ENCODE data around the gene CIPC.

Gene CIPC

GRCh38 chr14:77154421-77154820 is 56.4 kb downstream of the CIPC start:
- peaks cover 34% of the 10 kb centered on the region for H3K27me3 ChIP-seq (ENCODE audit: control insufficient read depth, insufficient read depth, low read length)
- no peak overlapping the region for H3K9ac ChIP-seq (ENCODE audit: low read length)
- H3K36me3 ChIP-seq (ENCODE audit: control insufficient read depth, insufficient read depth, low read length) = no peaks in the 10 kb centered on the region
- H3K4me3 ChIP-seq (ENCODE audit: low read length) = no peak overlapping the region
- H3K9me3 ChIP-seq (ENCODE audit: control insufficient read depth, low read length) = no peaks in the 10 kb centered on the region
- peaks cover 3% of the 10 kb centered on the region for H3K4me1 ChIP-seq (ENCODE audit: control insufficient read depth, insufficient read depth, low read length)

- H3K9me3 ChIP-seq (ENCODE audit: control insufficient read depth, low read length) = no peaks in the 10 kb centered on the region
- H3K27me3 ChIP-seq (ENCODE audit: control insufficient read depth, insufficient read depth, low read length) = peaks cover 34% of the 10 kb centered on the region
- H3K4me3 ChIP-seq (ENCODE audit: low read length) = no peak overlapping the region
- H3K9ac ChIP-seq (ENCODE audit: low read length) = no peak overlapping the region
- H3K4me1 ChIP-seq (ENCODE audit: control insufficient read depth, insufficient read depth, low read length) = peaks cover 3% of the 10 kb centered on the region
- no peaks in the 10 kb centered on the region for H3K36me3 ChIP-seq (ENCODE audit: control insufficient read depth, insufficient read depth, low read length)
Measured at GRCh38 chr14:77155083-77155482, 57.0 kb downstream of the CIPC start.

GRCh38 chr14:77157740-77158139 is 59.7 kb downstream of the CIPC start:
- no peak overlapping the region for H3K9ac ChIP-seq (ENCODE audit: low read length)
- no peak overlapping the region for H3K4me3 ChIP-seq (ENCODE audit: low read length)
- peaks cover 34% of the 10 kb centered on the region for H3K27me3 ChIP-seq (ENCODE audit: control insufficient read depth, insufficient read depth, low read length)
- H3K4me1 ChIP-seq (ENCODE audit: control insufficient read depth, insufficient read depth, low read length) = peaks cover 3% of the 10 kb centered on the region
- H3K36me3 ChIP-seq (ENCODE audit: control insufficient read depth, insufficient read depth, low read length) = no peaks in the 10 kb centered on the region
- no peaks in the 10 kb centered on the region for H3K9me3 ChIP-seq (ENCODE audit: control insufficient read depth, low read length)

GRCh38 chr14:77158175-77158881 is 60.3 kb downstream of the CIPC start:
- peaks cover 3% of the 10 kb centered on the region for H3K4me1 ChIP-seq (ENCODE audit: control insufficient read depth, insufficient read depth, low read length)
- no peak overlapping the region for H3K9ac ChIP-seq (ENCODE audit: low read length)
- no peak overlapping the region for H3K4me3 ChIP-seq (ENCODE audit: low read length)
- no peaks in the 10 kb centered on the region for H3K9me3 ChIP-seq (ENCODE audit: control insufficient read depth, low read length)
- H3K36me3 ChIP-seq (ENCODE audit: control insufficient read depth, insufficient read depth, low read length) = no peaks in the 10 kb centered on the region
- H3K27me3 ChIP-seq (ENCODE audit: control insufficient read depth, insufficient read depth, low read length) = peaks cover 29% of the 10 kb centered on the region

GRCh38 chr14:77158882-77159255 is 60.8 kb downstream of the CIPC start:
- Histone ChIP-seq H3K9me3 (ENCODE audit: control insufficient read depth, low read length) (no peaks in the 10 kb centered on the region), H3K4me1 (ENCODE audit: control insufficient read depth, insufficient read depth, low read length) (peaks cover 3% of the 10 kb centered on the region), H3K4me3 (ENCODE audit: low read length) (no peak overlapping the region), H3K9ac (ENCODE audit: low read length) (no peak overlapping the region), H3K27me3 (ENCODE audit: control insufficient read depth, insufficient read depth, low read length) (peaks cover 26% of the 10 kb centered on the region), H3K36me3 (ENCODE audit: control insufficient read depth, insufficient read depth, low read length) (no peaks in the 10 kb centered on the region)

GRCh38 chr14:77161011-77161410 is 63.0 kb downstream of the CIPC start:
- Histone ChIP-seq H3K4me1 (ENCODE audit: control insufficient read depth, insufficient read depth, low read length) (peaks cover 3% of the 10 kb centered on the region), H3K36me3 (ENCODE audit: control insufficient read depth, insufficient read depth, low read length) (no peaks in the 10 kb centered on the region), H3K4me3 (ENCODE audit: low read length) (no peak overlapping the region), H3K9ac (ENCODE audit: low read length) (no peak overlapping the region), H3K27me3 (ENCODE audit: control insufficient read depth, insufficient read depth, low read length) (peaks cover 18% of the 10 kb centered on the region), H3K9me3 (ENCODE audit: control insufficient read depth, low read length) (no peaks in the 10 kb centered on the region)

All from mucosa of stomach (tissue), 1 donor.